CD14-positive monocyte (primary cell): ENCODE measurements around the gene SLC39A7. TPM values are rescaled to one million over a fixed set of nuclear protein-coding genes. Genes with fewer than 3 reads are reported as not detected.

Experiments used
- DNase-seq, 3 donors: peaks; one replicate each; pipeline ENCODE4 v3.0.0-alpha.2; 2011 to 2022
- H2AFZ ChIP-seq: 2 replicates; pipeline ENCODE4 v1.6.0; 2012; ENCODE audit warnings: mild to moderate bottlenecking, low read depth, low read length, inconsistent platforms; ENCODE audit not compliant: insufficient read depth, poor library complexity, severe bottlenecking
- H3K27ac ChIP-seq, 2 donors: 1 replicate in 1 of 2; 2 replicates in 1 of 2; pipeline ENCODE4 v1.5.1; 2012 to 2013; ENCODE audit warnings: low read length in 2 of 2, control low read depth in 1 of 2, inconsistent platforms in 1 of 2, low read depth in 1 of 2, mild to moderate bottlenecking in 1 of 2
- H3K27me3 ChIP-seq, 2 donors: one replicate each; pipeline versions ENCODE4 v1.6.0 to v1.6.1; 2011 to 2013; ENCODE audit warnings: low read length in 2 of 2; ENCODE audit not compliant: control insufficient read depth in 2 of 2, insufficient read depth in 2 of 2
- H3K36me3 ChIP-seq, 2 donors: replicated peaks in 1 of 2; 1 replicate in 1 of 2; 2 replicates in 1 of 2; pipeline versions ENCODE4 v1.5.1 to v1.6.1; 2012 to 2013; ENCODE audit warnings: low read length in 2 of 2, control low read depth in 1 of 2, inconsistent platforms in 1 of 2, mild to moderate bottlenecking in 1 of 2; ENCODE audit not compliant: insufficient read depth in 2 of 2, control insufficient read depth in 1 of 2
- H3K4me1 ChIP-seq, 2 donors: 1 replicate in 1 of 2; 2 replicates in 1 of 2; pipeline versions ENCODE4 v1.5.1 to v1.6.1; 2012 to 2013; ENCODE audit warnings: low read length in 2 of 2, control low read depth in 1 of 2, inconsistent platforms in 1 of 2, mild to moderate bottlenecking in 1 of 2, moderate library complexity in 1 of 2; ENCODE audit not compliant: insufficient read depth in 2 of 2, control insufficient read depth in 1 of 2
- H3K4me2 ChIP-seq: replicated peaks from 2 replicates; pipeline ENCODE3; 2012; ENCODE audit warnings: low read length, moderate library complexity, mild to moderate bottlenecking; ENCODE audit not compliant: poor library complexity, severe bottlenecking; ENCODE audit errors: extremely low read depth
- H3K4me3 ChIP-seq, 3 experiments: fragments of 200-600 bp in 1 of 3; sonication (generic) in 1 of 3; replicated peaks in 1 of 3; 1 replicate in 2 of 3; 2 replicates in 1 of 3; pipeline ENCODE4 v1.5.1; 2011 to 2013; ENCODE audit warnings: low read length in 3 of 3, mild to moderate bottlenecking in 3 of 3, control low read depth in 2 of 3, low read depth in 2 of 3, inconsistent platforms in 1 of 3, moderate library complexity in 1 of 3
- H3K79me2 ChIP-seq: 2 replicates; pipeline ENCODE4 v1.6.0; 2012; ENCODE audit warnings: mild to moderate bottlenecking, control low read depth, inconsistent platforms, low read length, moderate library complexity; ENCODE audit not compliant: insufficient read depth
- H3K9ac ChIP-seq: 2 replicates; pipeline ENCODE4 v1.6.0; 2017; ENCODE audit warnings: low read length, mild to moderate bottlenecking; ENCODE audit not compliant: insufficient read depth, poor library complexity, severe bottlenecking
- H3K9me3 ChIP-seq, 2 donors: replicated peaks in 1 of 2; 1 replicate in 1 of 2; 2 replicates in 1 of 2; pipeline versions ENCODE4 v1.5.1 to v1.6.1; 2012 to 2013; ENCODE audit warnings: low read length in 2 of 2, control low read depth in 1 of 2; ENCODE audit not compliant: control insufficient read depth in 1 of 2, insufficient read depth in 1 of 2
- H4K20me1 ChIP-seq: 2 replicates; pipeline ENCODE4 v1.6.0; 2012; ENCODE audit warnings: mild to moderate bottlenecking, low read length, control low read depth, moderate library complexity; ENCODE audit not compliant: insufficient read depth
- H3K27ac Mint-ChIP-seq, 7 donors: one replicate each; pipeline ENCODE4 v1.8.0; 2020; ENCODE audit warnings: mild to moderate bottlenecking in 7 of 7, mixed read lengths in 7 of 7, moderate library complexity in 6 of 7, inconsistent platforms in 2 of 7
- H3K27me3 Mint-ChIP-seq, 3 donors: one replicate each; pipeline ENCODE4 v1.8.0; 2021 to 2022; ENCODE audit warnings: low read depth in 3 of 3, mild to moderate bottlenecking in 3 of 3, mixed read lengths in 3 of 3, moderate library complexity in 3 of 3, inconsistent platforms in 1 of 3
- H3K36me3 Mint-ChIP-seq, 2 donors: one replicate each; pipeline ENCODE4 v1.8.0; 2020; ENCODE audit warnings: mixed read lengths in 2 of 2, inconsistent platforms in 1 of 2, mild to moderate bottlenecking in 1 of 2
- H3K4me1 Mint-ChIP-seq: one replicate; pipeline ENCODE4 v1.8.0; 2020; ENCODE audit warnings: mild to moderate bottlenecking, mixed read lengths
- H3K4me3 Mint-ChIP-seq, 2 donors: one replicate each; pipeline ENCODE4 v1.8.0; 2020; ENCODE audit warnings: mild to moderate bottlenecking in 2 of 2, mixed read lengths in 2 of 2, moderate library complexity in 1 of 2
- H3K9me3 Mint-ChIP-seq, 7 donors: one replicate each; pipeline ENCODE4 v1.8.0; 2020 to 2022; ENCODE audit warnings: mixed read lengths in 7 of 7, mild to moderate bottlenecking in 6 of 7, moderate library complexity in 6 of 7, inconsistent platforms in 2 of 7
- WGBS: methylation state at CpG from one replicate; pipeline ENCODE4 v1.1.5; 2013; ENCODE audit warnings: missing lambda C conversion rate; ENCODE audit not compliant: insufficient coverage; 5-methylcytosine and 5-hydroxymethylcytosine counted together
- intact Hi-C, 2 donors: fragments of 100-400 bp; cut with micrococcal nuclease; formaldehyde crosslinking; loops; one replicate each; pipeline versions ENCODE4 v1.15.0 to v1.15.1; 2023
- polyA plus RNA-seq, 3 donors: library from polyadenylated mRNA; depleted of rRNA in 1 of 3; unstranded in 2 of 3; stranded (reverse) in 1 of 3; fragments of 300-500 nt in 2 of 3; fragments of >200 nt in 1 of 3; fragmentation: Illumina TruSeq in 2 of 3; gene quantifications; 1 replicate in 2 of 3; 2 replicates in 1 of 3; pipeline ENCODE4 v1.2.3, GENCODE V29; 2012 to 2021
- TF ChIP-seq, protein P1 (sequence below): fragments of 200-600 bp; IDR thresholded peaks from one replicate; pipeline ENCODE4 v1.8.0; 2022; ENCODE audit warnings: antibody characterized with exemption, mild to moderate bottlenecking

SLC39A7 gene
- polyA plus RNA-seq, 3 donors = 14.5 to 32.7 (median 17.7) TPM

DNA sequence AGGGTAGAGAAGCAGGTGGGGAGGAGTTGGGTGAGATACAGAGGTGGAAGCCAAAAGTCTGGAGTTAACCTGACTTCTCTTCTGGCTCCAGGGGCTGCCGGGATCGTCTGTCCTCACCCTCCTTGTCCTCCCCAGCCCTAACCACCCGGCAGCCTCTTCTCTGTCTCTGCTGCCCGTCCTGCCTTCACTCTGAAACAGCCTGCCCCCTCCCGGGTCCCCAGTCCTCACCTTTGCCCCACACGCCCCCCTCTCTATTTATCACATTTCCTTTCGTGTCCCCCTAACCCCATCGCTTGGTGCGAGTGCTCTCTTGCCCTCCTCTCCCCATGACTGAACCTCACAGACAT, 13.3 kb downstream of the SLC39A7 start:
- Histone ChIP-seq H3K9me3 (no peaks in the 10 kb centered on the region), H3K36me3 (peaks cover 10 to 29% of the 10 kb centered on the region in 2 donors), H3K27ac (no peak overlapping the region), H3K79me2 (no peaks in the 10 kb centered on the region), H4K20me1 (no peaks in the 10 kb centered on the region), H3K9ac (no peak overlapping the region), H3K27me3 (peaks cover 10 to 28% of the 10 kb centered on the region in 2 donors), H3K4me3 (no peak overlapping the region), H3K4me1 (peaks cover 16 to 19% of the 10 kb centered on the region in 2 donors), H2AFZ (peak overlapping the region; percentile 32), H3K4me2 (peak overlapping the region; percentile 53)
- intact Hi-C loops = loop anchor here in 1 of 2 donors (5.0 kb wide), 1 partner anchor 33 kb away; no protein-coding TSS in a partner anchor
- TF ChIP-seq, protein P1, sequence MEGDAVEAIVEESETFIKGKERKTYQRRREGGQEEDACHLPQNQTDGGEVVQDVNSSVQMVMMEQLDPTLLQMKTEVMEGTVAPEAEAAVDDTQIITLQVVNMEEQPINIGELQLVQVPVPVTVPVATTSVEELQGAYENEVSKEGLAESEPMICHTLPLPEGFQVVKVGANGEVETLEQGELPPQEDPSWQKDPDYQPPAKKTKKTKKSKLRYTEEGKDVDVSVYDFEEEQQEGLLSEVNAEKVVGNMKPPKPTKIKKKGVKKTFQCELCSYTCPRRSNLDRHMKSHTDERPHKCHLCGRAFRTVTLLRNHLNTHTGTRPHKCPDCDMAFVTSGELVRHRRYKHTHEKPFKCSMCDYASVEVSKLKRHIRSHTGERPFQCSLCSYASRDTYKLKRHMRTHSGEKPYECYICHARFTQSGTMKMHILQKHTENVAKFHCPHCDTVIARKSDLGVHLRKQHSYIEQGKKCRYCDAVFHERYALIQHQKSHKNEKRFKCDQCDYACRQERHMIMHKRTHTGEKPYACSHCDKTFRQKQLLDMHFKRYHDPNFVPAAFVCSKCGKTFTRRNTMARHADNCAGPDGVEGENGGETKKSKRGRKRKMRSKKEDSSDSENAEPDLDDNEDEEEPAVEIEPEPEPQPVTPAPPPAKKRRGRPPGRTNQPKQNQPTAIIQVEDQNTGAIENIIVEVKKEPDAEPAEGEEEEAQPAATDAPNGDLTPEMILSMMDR = no peak
- H3K36me3 Mint-ChIP-seq = peaks cover 23 to 29% of the 10 kb centered on the region in 2 donors
- no peak for DNase-seq
- WGBS = 7% methylated on average over 7 of the region's 9 CpGs
- H3K27me3 Mint-ChIP-seq = peaks cover 26 to 35% (median 30%) of the 10 kb centered on the region in 3 donors
- peak overlapping the region in 1 of 2 donors; percentile 87 for H3K4me3 Mint-ChIP-seq
- peaks cover 24% of the 10 kb centered on the region for H3K4me1 Mint-ChIP-seq
- H3K9me3 Mint-ChIP-seq = peaks cover 0 to 7% (median 0%) of the 10 kb centered on the region in 7 donors
- H3K27ac Mint-ChIP-seq = peak overlapping the region in 1 of 7 donors; percentile 10

DNA sequence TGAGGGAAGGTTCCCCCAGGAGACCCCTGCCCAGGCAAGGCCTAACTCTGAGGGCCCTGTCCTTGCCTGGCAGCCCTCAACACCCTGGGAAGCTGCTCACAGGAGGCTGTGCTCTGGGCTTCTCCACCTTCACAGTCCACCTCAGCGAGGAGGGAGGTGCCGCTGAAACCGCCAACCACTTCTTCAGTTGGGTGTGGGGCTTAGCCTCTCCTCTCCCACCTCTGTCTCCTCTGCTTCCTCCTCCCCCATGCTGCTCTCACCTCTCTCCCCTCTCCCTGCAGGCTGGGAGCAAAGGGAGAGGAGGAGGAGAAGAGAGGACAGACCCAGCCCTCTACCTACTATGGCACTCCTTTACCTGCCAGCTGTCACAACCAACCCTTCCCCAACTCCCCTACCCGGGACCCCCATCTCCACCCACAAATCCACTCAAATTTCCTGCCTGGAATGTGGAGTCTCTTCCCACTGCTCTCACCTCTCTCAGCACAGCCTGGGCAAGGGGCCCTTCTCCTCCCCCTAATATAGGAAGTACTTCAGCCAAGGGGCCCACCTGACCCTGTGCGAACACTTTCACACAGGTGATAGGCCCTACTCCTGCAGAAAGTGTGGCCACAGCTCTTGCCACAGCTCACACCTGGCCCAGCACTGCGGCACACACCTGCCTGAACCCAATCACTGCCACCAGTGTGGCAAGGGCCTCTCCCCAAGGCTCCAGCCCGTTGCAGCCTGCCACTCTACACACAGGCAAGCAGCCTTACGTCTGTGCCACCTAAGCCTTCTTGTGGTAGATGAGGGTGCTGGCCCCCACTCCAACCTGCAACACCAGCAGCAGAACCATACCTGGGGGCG, 14.8 kb downstream of the SLC39A7 start:
- Histone ChIP-seq H3K36me3 (peaks cover 2 to 17% of the 10 kb centered on the region in 2 donors), H4K20me1 (no peaks in the 10 kb centered on the region), H3K4me2 (no peak overlapping the region), H3K27ac (no peak overlapping the region), H3K27me3 (peaks cover 10 to 28% of the 10 kb centered on the region in 2 donors), H3K9ac (no peak overlapping the region), H3K9me3 (no peaks in the 10 kb centered on the region), H2AFZ (no peak overlapping the region), H3K79me2 (no peaks in the 10 kb centered on the region), H3K4me1 (peaks cover 14 to 16% of the 10 kb centered on the region in 2 donors), H3K4me3 (no peak overlapping the region)
- TF ChIP-seq, protein P1 = no peak
- intact Hi-C loops = no loop called here
- no peak overlapping the region for H3K4me3 Mint-ChIP-seq
- peaks cover 0 to 7% (median 0%) of the 10 kb centered on the region in 7 donors for H3K9me3 Mint-ChIP-seq
- peaks cover 19% of the 10 kb centered on the region for H3K4me1 Mint-ChIP-seq
- DNase-seq = no peak
- H3K27ac Mint-ChIP-seq = no peak overlapping the region
- peaks cover 28 to 36% (median 33%) of the 10 kb centered on the region in 3 donors for H3K27me3 Mint-ChIP-seq
- peaks cover 10 to 21% of the 10 kb centered on the region in 2 donors for H3K36me3 Mint-ChIP-seq
- 95% methylated on average over 4 of the region's 9 CpGs for WGBS
